Chondrocyte (in vitro differentiated cells): ENCODE results near the gene C2orf72. TPM values are rescaled to one million over a fixed set of nuclear protein-coding genes. Genes with fewer than 3 reads are reported as not detected.

Experiments used
- DNase-seq: peaks from one replicate; pipeline ENCODE4 v3.0.0; 2021; ENCODE audit warnings: mixed read lengths, low spot score
- H3K27ac Mint-ChIP-seq: one replicate; pipeline ENCODE4 v1.8.0; 2021; ENCODE audit warnings: mild to moderate bottlenecking, moderate library complexity, mixed read lengths; ENCODE audit not compliant: unreplicated experiment
- H3K27me3 Mint-ChIP-seq: 2 replicates; pipeline ENCODE4 v1.8.0; 2021; ENCODE audit warnings: low read depth, mixed read lengths
- H3K36me3 Mint-ChIP-seq: 2 replicates; pipeline ENCODE4 v1.8.0; 2021; ENCODE audit warnings: low read depth, mixed read lengths
- H3K4me1 Mint-ChIP-seq: 2 replicates; pipeline ENCODE4 v1.8.0; 2021; ENCODE audit warnings: low read depth, mild to moderate bottlenecking, mixed read lengths
- H3K4me3 Mint-ChIP-seq: one replicate; pipeline ENCODE4 v1.8.0; 2021; ENCODE audit warnings: mild to moderate bottlenecking, moderate library complexity, mixed read lengths; ENCODE audit not compliant: unreplicated experiment
- H3K9me3 Mint-ChIP-seq: 2 replicates; pipeline ENCODE4 v1.8.0; 2021; ENCODE audit warnings: low read depth, mixed read lengths
- CTCF ChIP-seq: fragments of 200-600 bp; sonication (generic); IDR thresholded peaks from 2 replicates; pipeline ENCODE4 v1.5.0; 2021; ENCODE audit warnings: antibody characterized with exemption, mild to moderate bottlenecking, moderate library complexity
- total RNA-seq: library from RNA; stranded (reverse); gene quantifications from 3 replicates; pipeline ENCODE4 v1.2.1, GENCODE V29; 2021

The C2orf72 gene
- total RNA-seq, 1 donor from 2014 or later: 1.3 TPM

GRCh38 chr2:231008131-231008530 is 29.2 kb upstream of the C2orf72 start:
- DNase-seq: no peak
- Mint-ChIP-seq H3K27ac (no peak overlapping the region), H3K27me3 (peaks cover 41% of the 10 kb centered on the region), H3K36me3 (no peaks in the 10 kb centered on the region), H3K9me3 (peaks cover 6% of the 10 kb centered on the region), H3K4me3 (no peak overlapping the region), H3K4me1 (no peaks in the 10 kb centered on the region)
- TF ChIP-seq CTCF: no peak

- Mint-ChIP-seq H3K4me3 (no peak overlapping the region), H3K4me1 (no peaks in the 10 kb centered on the region), H3K36me3 (no peaks in the 10 kb centered on the region), H3K27me3 (peaks cover 34% of the 10 kb centered on the region), H3K27ac (no peak overlapping the region), H3K9me3 (peaks cover 6% of the 10 kb centered on the region)
- TF ChIP-seq CTCF: no peak
- no peak for DNase-seq
These were observed 27.9 kb upstream of the C2orf72 start for GRCh38 chr2:231009236-231009919.

- Mint-ChIP-seq H3K4me3 (no peak overlapping the region), H3K27me3 (peaks cover 34% of the 10 kb centered on the region), H3K27ac (no peak overlapping the region), H3K4me1 (no peaks in the 10 kb centered on the region), H3K9me3 (peaks cover 3% of the 10 kb centered on the region), H3K36me3 (no peaks in the 10 kb centered on the region)
- TF ChIP-seq CTCF: no peak
- DNase-seq: no peak
These were observed 27.1 kb upstream of the C2orf72 start for GRCh38 chr2:231010201-231010730.

GRCh38 chr2:231011526-231011925 is 25.8 kb upstream of the C2orf72 start:
- H3K27ac Mint-ChIP-seq: no peak overlapping the region
- no peaks in the 10 kb centered on the region for H3K4me1 Mint-ChIP-seq
- no peaks in the 10 kb centered on the region for H3K9me3 Mint-ChIP-seq
- no peak for DNase-seq
- TF ChIP-seq CTCF: no peak
- H3K4me3 Mint-ChIP-seq: no peak overlapping the region
- H3K36me3 Mint-ChIP-seq: no peaks in the 10 kb centered on the region
- H3K27me3 Mint-ChIP-seq: peaks cover 34% of the 10 kb centered on the region

GRCh38 chr2:231012463-231012862 is 24.9 kb upstream of the C2orf72 start:
- Mint-ChIP-seq H3K4me1 (no peaks in the 10 kb centered on the region), H3K9me3 (no peaks in the 10 kb centered on the region), H3K27me3 (peaks cover 33% of the 10 kb centered on the region), H3K27ac (no peak overlapping the region), H3K36me3 (no peaks in the 10 kb centered on the region), H3K4me3 (no peak overlapping the region)
- DNase-seq: no peak
- no peak for TF ChIP-seq CTCF
